Peyer's patch (tissue), 4 donors: ENCODE measurements around the gene SFXN3. TPM values are rescaled to one million over a fixed set of nuclear protein-coding genes. Genes with fewer than 3 reads are reported as not detected.

Source experiments
- DNase-seq, 3 donors: peaks; one replicate each; pipeline ENCODE4 v3.0.0-alpha.2; 2017 to 2019
- H3K27ac ChIP-seq, 4 donors: fragments of 200-600 bp; sonication (generic); one replicate each; pipeline ENCODE4 v1.5.1; 2016 to 2019
- H3K27me3 ChIP-seq, 2 donors: fragments of 200-600 bp; sonication (generic); one replicate each; pipeline ENCODE4 v1.5.1; 2019
- H3K36me3 ChIP-seq, 3 donors: fragments of 200-600 bp; sonication (generic); one replicate each; pipeline ENCODE4 v1.5.1; 2016 to 2019
- H3K4me1 ChIP-seq, 4 donors: fragments of 200-600 bp; sonication (generic); one replicate each; pipeline ENCODE4 v1.5.1; 2016 to 2019
- H3K4me3 ChIP-seq, 4 donors: fragments of 200-600 bp; sonication (generic); 1 replicate in 3 of 4; 2 replicates in 1 of 4; pipeline ENCODE4 v1.5.1; 2016 to 2019; ENCODE audit warnings: mild to moderate bottlenecking in 1 of 4
- H3K9me3 ChIP-seq, 4 donors: fragments of 200-600 bp; sonication (generic); one replicate each; pipeline ENCODE4 v1.5.1; 2016 to 2019; ENCODE audit warnings: mild to moderate bottlenecking in 1 of 4
- POLR2A ChIP-seq, 2 donors: fragments of 450-650 bp; IDR thresholded peaks; one replicate each; pipeline ENCODE4 v1.5.1; 2017; ENCODE audit warnings: antibody characterized with exemption in 2 of 2, mild to moderate bottlenecking in 2 of 2, moderate library complexity in 2 of 2
- total RNA-seq, 4 donors: library from RNA; depleted of rRNA; stranded (reverse); fragments of >200 nt; gene quantifications; one replicate each; pipeline ENCODE4 v1.1.0, GENCODE V29; 2016
- TF ChIP-seq, protein P1 (sequence below), 6 experiments: fragments of 450-650 bp in 4 of 6; fragments of 200-600 bp in 2 of 6; sonication (generic) in 1 of 6; IDR thresholded peaks; one replicate each; pipeline ENCODE4 v1.5.1; 2017 to 2019; ENCODE audit warnings: antibody characterized with exemption in 6 of 6, mild to moderate bottlenecking in 3 of 6, moderate library complexity in 1 of 6

SFXN3 gene
- total RNA-seq, 4 donors from 2014 or later, result 165 to 772 (median 494) TPM

DNA sequence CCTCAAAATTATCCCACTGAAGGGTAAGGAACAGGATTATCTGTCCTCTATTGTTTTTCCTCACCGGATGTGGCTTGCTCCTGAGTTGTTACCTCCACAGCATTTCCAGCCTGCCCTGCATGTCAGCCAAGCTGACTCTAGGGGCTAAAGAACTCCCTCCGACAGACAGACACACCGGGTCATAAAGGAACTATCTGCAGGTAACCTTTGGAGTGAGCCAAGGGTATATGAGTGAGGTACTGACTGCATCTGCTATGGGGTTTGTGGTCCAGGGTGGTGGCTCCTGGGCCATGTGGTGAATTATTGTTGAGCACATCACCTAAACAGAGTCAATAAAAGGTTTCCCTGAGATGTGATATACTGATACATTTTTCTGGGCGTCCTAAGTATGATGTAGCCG, 23.8 kb downstream of the SFXN3 start:
- Histone ChIP-seq H3K27ac (peak overlapping the region in 2 of 4 donors; percentile 58 to 79), H3K4me1 (peaks cover 0 to 16% (median 4%) of the 10 kb centered on the region in 4 donors), H3K9me3 (no peaks in the 10 kb centered on the region), H3K27me3 (peaks cover 0 to 2% of the 10 kb centered on the region in 2 donors), H3K4me3 (no peak overlapping the region), H3K36me3 (no peaks in the 10 kb centered on the region)
- no peak for DNase-seq
- TF ChIP-seq, protein P1, sequence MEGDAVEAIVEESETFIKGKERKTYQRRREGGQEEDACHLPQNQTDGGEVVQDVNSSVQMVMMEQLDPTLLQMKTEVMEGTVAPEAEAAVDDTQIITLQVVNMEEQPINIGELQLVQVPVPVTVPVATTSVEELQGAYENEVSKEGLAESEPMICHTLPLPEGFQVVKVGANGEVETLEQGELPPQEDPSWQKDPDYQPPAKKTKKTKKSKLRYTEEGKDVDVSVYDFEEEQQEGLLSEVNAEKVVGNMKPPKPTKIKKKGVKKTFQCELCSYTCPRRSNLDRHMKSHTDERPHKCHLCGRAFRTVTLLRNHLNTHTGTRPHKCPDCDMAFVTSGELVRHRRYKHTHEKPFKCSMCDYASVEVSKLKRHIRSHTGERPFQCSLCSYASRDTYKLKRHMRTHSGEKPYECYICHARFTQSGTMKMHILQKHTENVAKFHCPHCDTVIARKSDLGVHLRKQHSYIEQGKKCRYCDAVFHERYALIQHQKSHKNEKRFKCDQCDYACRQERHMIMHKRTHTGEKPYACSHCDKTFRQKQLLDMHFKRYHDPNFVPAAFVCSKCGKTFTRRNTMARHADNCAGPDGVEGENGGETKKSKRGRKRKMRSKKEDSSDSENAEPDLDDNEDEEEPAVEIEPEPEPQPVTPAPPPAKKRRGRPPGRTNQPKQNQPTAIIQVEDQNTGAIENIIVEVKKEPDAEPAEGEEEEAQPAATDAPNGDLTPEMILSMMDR (IDR thresholded peaks at IDR 0.05), result no peak
- peak in 1 of 2 donors; percentile 9 for TF ChIP-seq POLR2A (IDR thresholded peaks at IDR 0.05)

DNA sequence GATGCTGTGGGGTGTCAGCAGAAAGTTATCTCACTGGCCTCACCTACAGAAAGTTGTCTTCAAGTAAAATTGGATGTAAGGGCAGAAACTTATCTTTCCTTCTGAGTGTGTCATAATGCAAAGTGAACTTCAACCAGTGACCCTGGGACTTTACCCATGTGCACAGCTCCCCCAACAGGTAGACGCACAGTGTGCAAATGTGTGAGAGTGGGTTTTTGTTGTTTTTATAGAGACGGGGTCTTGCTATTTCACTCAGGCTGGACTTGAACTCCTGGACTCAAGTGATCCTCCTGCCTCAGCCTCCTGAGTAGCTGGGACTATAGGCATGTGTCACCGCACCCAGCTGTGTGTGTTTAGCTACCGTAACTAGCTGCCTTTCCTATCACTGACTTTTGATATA, 24.4 kb downstream of the SFXN3 start:
- no peak overlapping the region for H3K4me3 ChIP-seq
- no peaks in the 10 kb centered on the region for H3K36me3 ChIP-seq
- DNase-seq, result no peak
- H3K27me3 ChIP-seq, result no peaks in the 10 kb centered on the region
- H3K9me3 ChIP-seq, result no peaks in the 10 kb centered on the region
- H3K4me1 ChIP-seq, result peaks cover 0 to 15% (median 1%) of the 10 kb centered on the region in 4 donors
- TF ChIP-seq, protein P1 (IDR thresholded peaks at IDR 0.05), result peak in 4 of 6 experiments; percentile 10 to 53 (median 44)
- TF ChIP-seq POLR2A (IDR thresholded peaks at IDR 0.05), result no peak
- H3K27ac ChIP-seq, result peak overlapping the region in 2 of 4 donors; percentile 58 to 79

DNA sequence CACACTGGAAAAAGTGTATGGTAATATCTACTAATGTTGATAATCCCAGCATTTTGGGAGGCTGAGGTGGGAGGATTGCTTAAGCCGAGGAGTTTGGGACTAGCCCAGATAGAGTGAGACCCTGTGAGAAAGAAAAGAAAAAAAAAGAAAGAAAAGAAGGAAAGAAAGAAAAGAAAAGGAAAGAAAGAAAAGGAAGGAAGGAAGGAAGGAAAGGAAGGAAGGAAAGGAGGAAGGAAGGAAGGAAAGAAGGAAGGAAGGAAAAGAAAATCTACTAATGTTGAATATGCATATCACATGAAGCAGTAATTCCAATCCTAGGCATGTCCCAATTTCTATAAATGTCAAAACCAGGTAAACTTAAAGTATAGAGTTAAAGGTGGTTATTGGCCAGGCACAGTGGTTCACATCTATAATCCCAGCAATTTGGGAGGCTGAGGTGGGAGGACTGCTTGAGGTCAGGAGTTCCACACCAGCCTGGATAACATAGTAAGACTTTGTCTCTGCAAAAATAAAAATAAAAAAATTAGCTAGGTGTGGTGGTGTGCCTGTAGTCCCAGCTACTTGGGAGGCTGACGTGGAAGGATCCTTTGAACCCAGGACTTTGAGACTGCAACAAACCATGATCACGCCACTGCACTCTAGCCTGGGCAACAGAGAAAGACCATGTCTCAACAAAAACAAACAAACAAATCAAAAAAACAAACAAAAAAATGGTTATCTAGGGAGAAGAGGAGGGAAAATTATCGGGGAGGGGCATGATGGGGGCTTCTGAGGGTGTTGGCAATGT, 25.5 kb downstream of the SFXN3 start:
- Histone ChIP-seq H3K4me3 (no peak overlapping the region), H3K27ac (peak overlapping the region in 3 of 4 donors; percentile 42 to 79 (median 58))
- TF ChIP-seq POLR2A (IDR thresholded peaks at IDR 0.05), result no peak
- TF ChIP-seq, protein P1 (IDR thresholded peaks at IDR 0.05), result no peak

DNA sequence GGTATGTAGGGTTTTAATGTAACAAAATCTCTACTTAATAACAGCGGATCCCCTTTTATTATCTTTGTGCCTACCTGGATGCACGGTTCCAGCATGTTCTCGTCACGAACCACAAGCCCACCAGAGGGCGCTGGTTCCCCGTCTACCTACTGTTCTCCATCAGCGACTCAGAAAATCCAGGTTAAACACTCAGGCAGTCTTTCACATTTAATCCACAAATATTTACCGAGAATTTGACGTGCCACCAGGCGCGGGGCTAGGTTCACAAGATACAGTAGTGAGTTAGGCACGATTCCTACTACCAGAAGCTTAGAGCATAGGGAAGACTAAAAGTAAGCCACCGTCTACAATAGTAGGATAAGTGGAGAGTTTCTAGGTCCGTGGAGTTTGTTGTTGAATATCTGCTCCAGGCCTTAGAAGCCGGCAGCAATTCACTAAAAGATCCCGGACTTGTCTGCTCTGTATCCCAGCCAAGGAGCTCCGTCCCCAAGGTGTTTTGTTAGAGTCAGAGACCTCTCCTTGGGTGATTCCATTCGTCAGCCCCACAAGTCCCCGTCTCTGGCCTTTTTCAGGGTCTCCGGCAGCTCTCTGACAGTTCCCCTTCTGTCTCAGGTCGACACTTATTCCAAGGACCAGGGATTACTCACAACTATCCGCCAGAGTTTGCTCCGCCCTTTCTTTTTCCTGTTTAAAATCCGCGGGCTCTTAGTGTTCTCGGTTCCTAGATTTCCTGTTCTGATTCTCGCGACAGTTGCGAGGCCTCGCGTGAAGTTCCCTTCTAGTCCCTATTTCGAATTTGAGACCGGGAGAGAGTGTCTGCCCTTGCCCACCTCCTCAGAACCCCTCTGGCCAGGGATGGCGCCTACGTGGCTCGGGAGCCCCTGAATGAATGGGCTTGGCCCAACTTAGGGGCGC, 29.3 kb downstream of the SFXN3 start:
- H3K4me3 ChIP-seq, result peak overlapping the region; percentile 72 to 86 (median 78)
- H3K27ac ChIP-seq, result peak overlapping the region; percentile 92 to 98 (median 97)
- no peaks in the 10 kb centered on the region for H3K27me3 ChIP-seq
- DNase-seq, result peak; percentile 92 to 97 (median 94)
- H3K9me3 ChIP-seq, result no peaks in the 10 kb centered on the region
- peaks cover 3 to 51% (median 21%) of the 10 kb centered on the region in 4 donors for H3K4me1 ChIP-seq
- TF ChIP-seq, protein P1 (IDR thresholded peaks at IDR 0.05), result peak; percentile 85 to 96 (median 89)
- TF ChIP-seq POLR2A (IDR thresholded peaks at IDR 0.05), result peak in 1 of 2 donors; percentile 7
- no peaks in the 10 kb centered on the region for H3K36me3 ChIP-seq

More for the DNA sequence above, 25.5 kb downstream of the SFXN3 start:
- H3K9me3 ChIP-seq, result no peaks in the 10 kb centered on the region
- H3K4me1 ChIP-seq, result peaks cover 3 to 13% (median 5%) of the 10 kb centered on the region in 4 donors
- H3K36me3 ChIP-seq, result no peaks in the 10 kb centered on the region
- H3K27me3 ChIP-seq, result no peaks in the 10 kb centered on the region
- peak in 1 of 3 donors; percentile 69 for DNase-seq

DNA sequence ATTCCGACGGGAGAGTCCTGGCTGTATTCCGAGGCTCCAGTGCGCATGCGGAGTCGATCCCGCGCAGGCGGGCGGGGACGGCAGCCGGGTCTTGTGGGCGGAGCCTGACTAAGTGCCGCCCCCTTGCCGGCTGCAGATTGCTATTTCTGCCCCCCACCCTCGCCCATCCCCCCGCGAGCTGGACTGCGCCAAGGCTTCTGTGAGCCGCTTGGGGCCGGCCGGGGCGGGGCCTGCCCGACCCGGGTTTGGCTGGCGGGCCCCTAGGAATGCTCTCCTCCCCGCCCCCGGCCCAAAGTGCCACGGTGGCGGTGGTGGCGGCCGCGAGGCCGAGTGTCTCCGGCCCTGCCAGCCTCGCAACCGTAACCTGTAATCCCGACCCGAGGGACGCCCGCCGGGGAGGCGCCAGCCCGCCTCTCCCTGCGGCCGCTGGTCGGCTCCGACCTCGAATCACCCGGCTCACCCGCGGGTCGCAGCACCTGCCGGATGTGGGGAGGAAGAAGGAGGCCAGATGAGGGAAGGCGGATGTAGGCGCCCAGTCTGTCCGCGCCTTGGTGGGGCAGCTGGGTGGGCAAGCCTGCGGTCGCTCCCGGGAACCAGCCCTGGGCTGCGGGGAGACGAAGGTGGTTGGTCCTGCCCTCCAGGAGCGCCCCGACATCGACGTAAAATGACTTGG, 30.1 kb downstream of the SFXN3 start:
- H3K9me3 ChIP-seq, result no peaks in the 10 kb centered on the region
- peak overlapping the region; percentile 72 to 86 (median 78) for H3K4me3 ChIP-seq
- no peaks in the 10 kb centered on the region for H3K36me3 ChIP-seq
- TF ChIP-seq POLR2A (IDR thresholded peaks at IDR 0.05), result peak; percentile 78 to 84
- TF ChIP-seq, protein P1 (IDR thresholded peaks at IDR 0.05), result peak in 1 of 6 experiments; percentile 9
- peak overlapping the region; percentile 92 to 98 (median 97) for H3K27ac ChIP-seq
- no peaks in the 10 kb centered on the region for H3K27me3 ChIP-seq
- peaks cover 0 to 58% (median 23%) of the 10 kb centered on the region in 4 donors for H3K4me1 ChIP-seq
- DNase-seq, result peak; percentile 92 to 99 (median 97)
